GM12878 (cell line): Measurements from ENCODE around the gene TRIM13. TPM values are rescaled to one million over a fixed set of nuclear protein-coding genes. Genes with fewer than 3 reads are reported as not detected.

ENCODE experiments used
- ATAC-seq: fragments of 200-7000 bp; cut with Tn5 transposase; 3 replicates; pipeline ENCODE4 v1.9.1; 2020; ENCODE audit warnings: mild to moderate bottlenecking, moderate library complexity
- BruUV-seq: library from RNA; stranded (reverse); fragments of 400-500 nt; replicated peaks from 2 replicates; lab custom pipeline; 2021; lab: Mats Ljungman, UMichigan
- CTCF ChIA-PET: fragments of 300-600 bp; sonication (Branson Sonifier 250); formaldehyde crosslinking; extraction: SDS; loops from one replicate; lab custom pipeline; 2021; ENCODE audit warnings: inconsistent platforms; lab: Yijun Ruan, JAX
- POLR2A ChIA-PET: fragments of 350-600 bp; formaldehyde crosslinking; extraction: SDS; loops from one replicate; lab custom pipeline; 2021; ENCODE audit warnings: inconsistent platforms; lab: Charles Lee
- RAD21 ChIA-PET: fragments of 300-600 bp; sonication (Branson Sonifier 250); formaldehyde crosslinking; loops from one replicate; lab custom pipeline; 2023; ENCODE audit warnings: antibody characterized with exemption; ENCODE audit not compliant: unreplicated experiment; lab: Charles Lee
- SMC1A ChIA-PET: fragments of 300-600 bp; sonication (Branson Sonifier 250); formaldehyde crosslinking; loops from one replicate; lab custom pipeline; 2023; ENCODE audit not compliant: unreplicated experiment, uncharacterized antibody; lab: Charles Lee
- DNase-seq: peaks from one replicate; pipeline ENCODE4 v3.0.0-alpha.2; 2011; ENCODE audit warnings: low read depth, low spot score
- FAIRE-seq: peaks from 3 replicates; lab custom pipeline; 2011; peaks lifted over from hg19 to GRCh38; lab: Jason Lieb, UNC
- H2AFZ ChIP-seq: 2 replicates; pipeline ENCODE4 v1.6.0; 2011; ENCODE audit warnings: low read depth, low read length, control low read depth; ENCODE audit not compliant: control insufficient read depth
- H3K27ac ChIP-seq: 2 replicates; pipeline ENCODE4 v1.5.1; 2011; ENCODE audit warnings: control low read depth; ENCODE audit not compliant: control insufficient read depth, insufficient read depth
- H3K27me3 ChIP-seq, 2 experiments: replicated peaks in 1 of 2; 2 replicates each; pipeline versions ENCODE4 v1.6.0 to v1.6.1; 2011; ENCODE audit warnings: low read length in 1 of 2; ENCODE audit not compliant: control insufficient read depth in 2 of 2, insufficient read depth in 2 of 2
- H3K36me3 ChIP-seq, 2 experiments: 2 replicates each; pipeline ENCODE4 v1.5.1; 2011; ENCODE audit warnings: low read length in 1 of 2; ENCODE audit not compliant: control insufficient read depth in 2 of 2, insufficient read depth in 2 of 2
- H3K4me1 ChIP-seq: 2 replicates; pipeline ENCODE4 v1.6.1; 2011; ENCODE audit warnings: mild to moderate bottlenecking, low read length, moderate library complexity, mixed read lengths; ENCODE audit not compliant: control insufficient read depth, insufficient read depth
- H3K4me2 ChIP-seq: 2 replicates; pipeline ENCODE4 v1.6.0; 2011; ENCODE audit warnings: control low read depth; ENCODE audit not compliant: control insufficient read depth, insufficient read depth
- H3K4me3 ChIP-seq: fragments of 200-600 bp; sonication (generic); 2 replicates; pipeline ENCODE4 v1.5.1; 2016
- H3K79me2 ChIP-seq: 2 replicates; pipeline ENCODE4 v1.6.0; 2011; ENCODE audit warnings: low read length; ENCODE audit not compliant: control insufficient read depth, insufficient read depth
- H3K9ac ChIP-seq: 2 replicates; pipeline ENCODE4 v1.8.0; 2011; ENCODE audit warnings: low read length, control low read depth, mixed read lengths; ENCODE audit not compliant: control insufficient read depth, insufficient read depth
- H3K9me3 ChIP-seq: replicated peaks from 3 replicates; pipeline ENCODE4 v1.5.1; 2011; ENCODE audit warnings: mild to moderate bottlenecking, low read length; ENCODE audit not compliant: control insufficient read depth, insufficient read depth
- H4K20me1 ChIP-seq: 2 replicates; pipeline ENCODE4 v1.6.0; 2011; ENCODE audit not compliant: control insufficient read depth, insufficient read depth
- BCL3 ChIP-seq: IDR thresholded peaks from 2 replicates; pipeline ENCODE4 v1.6.1; 2011; ENCODE audit warnings: borderline replicate concordance, low read depth, mild to moderate bottlenecking, moderate library complexity, low read length; ENCODE audit not compliant: insufficient read depth, poor library complexity, severe bottlenecking
- BCLAF1 ChIP-seq: fragments of 450-650 bp; IDR thresholded peaks from 2 replicates; pipeline ENCODE4 v1.6.1; 2017; ENCODE audit warnings: antibody characterized with exemption, mild to moderate bottlenecking, moderate library complexity
- BHLHE40 ChIP-seq, 2 experiments: fragments of 450-650 bp in 1 of 2; IDR thresholded peaks; 2 replicates each; pipeline ENCODE4 v1.6.1; 2011 to 2017; ENCODE audit warnings: low read depth in 2 of 2, borderline replicate concordance in 1 of 2, improper control_type of control experiment in 1 of 2, low read length in 1 of 2, mild to moderate bottlenecking in 1 of 2
- CEBPB ChIP-seq, 2 experiments: fragments of 150-350 bp in 1 of 2; IDR thresholded peaks; 2 replicates each; pipeline ENCODE4 v1.6.1; 2012 to 2014; ENCODE audit warnings: low read depth in 2 of 2, low read length in 2 of 2, borderline replicate concordance in 1 of 2, inconsistent platforms in 1 of 2
- CHD2 ChIP-seq: IDR thresholded peaks from 2 replicates; pipeline ENCODE4 v1.6.1; 2011; ENCODE audit warnings: low read depth, low read length, improper control_type of control experiment, borderline replicate concordance
- CTCF ChIP-seq, 3 experiments: IDR thresholded peaks in 2 of 3; conservative IDR thresholded peaks in 1 of 3; 2 replicates each; pipeline ENCODE4 v1.5.1; 2011; ENCODE audit warnings: low read depth in 3 of 3, low read length in 3 of 3, mild to moderate bottlenecking in 3 of 3, control low read depth in 2 of 3, moderate library complexity in 2 of 3, inconsistent platforms in 1 of 3, mixed read lengths in 1 of 3; ENCODE audit not compliant: control insufficient read depth in 2 of 3, insufficient read depth in 1 of 3; ENCODE audit errors: extremely low read depth in 1 of 3
- DPF2 ChIP-seq: fragments of 450-650 bp; IDR thresholded peaks from 2 replicates; pipeline ENCODE4 v1.6.1; 2017; ENCODE audit warnings: mild to moderate bottlenecking
- FOXM1 ChIP-seq: IDR thresholded peaks from 2 replicates; pipeline ENCODE4 v1.6.1; 2012; ENCODE audit warnings: low read depth, mild to moderate bottlenecking, inconsistent platforms, low read length, moderate library complexity
- HCFC1 ChIP-seq: fragments of 150-350 bp; IDR thresholded peaks from 2 replicates; pipeline ENCODE4 v1.6.1; 2014; ENCODE audit warnings: low read length
- IKZF2 ChIP-seq, 2 experiments: fragments of 450-650 bp; IDR thresholded peaks; 2 replicates each; pipeline ENCODE4 v1.6.1; 2017; ENCODE audit warnings: mild to moderate bottlenecking in 2 of 2, moderate library complexity in 2 of 2
- JUND ChIP-seq: IDR thresholded peaks from 2 replicates; pipeline ENCODE4 v1.6.1; 2012; ENCODE audit warnings: low read depth, mild to moderate bottlenecking, low read length, improper control_type of control experiment, moderate library complexity
- KLF5 ChIP-seq: fragments of 450-650 bp; IDR thresholded peaks from 2 replicates; pipeline ENCODE4 v1.6.1; 2014; ENCODE audit warnings: mild to moderate bottlenecking; ENCODE audit not compliant: partially characterized antibody
- MEF2B ChIP-seq: fragments of 450-650 bp; IDR thresholded peaks from 2 replicates; pipeline ENCODE4 v1.6.1; 2018; ENCODE audit warnings: mild to moderate bottlenecking, moderate library complexity; ENCODE audit not compliant: partially characterized antibody, poor library complexity, severe bottlenecking
- MLLT1 ChIP-seq: fragments of 450-650 bp; IDR thresholded peaks from 2 replicates; pipeline ENCODE4 v1.6.1; 2016; ENCODE audit warnings: mild to moderate bottlenecking
- STAT3 ChIP-seq: IDR thresholded peaks from 2 replicates; pipeline ENCODE4 v1.6.1; 2011; ENCODE audit warnings: low read depth, low read length, improper control_type of control experiment
- ZNF207 ChIP-seq: fragments of 450-650 bp; IDR thresholded peaks from 2 replicates; pipeline ENCODE4 v1.6.1; 2014; ENCODE audit warnings: antibody characterized with exemption, mild to moderate bottlenecking, borderline replicate concordance
- ZSCAN29 ChIP-seq: fragments of 450-650 bp; IDR thresholded peaks from 2 replicates; pipeline ENCODE4 v1.6.1; 2017; ENCODE audit warnings: mild to moderate bottlenecking, moderate library complexity
- in situ Hi-C: fragments of 300-500 bp; cut with MboI; formaldehyde crosslinking; loops from 9 replicates; pipeline ENCODE4 v1.14.3; 2018; ENCODE audit warnings: mixed read lengths
- intact Hi-C: fragments of 100-400 bp; cut with micrococcal nuclease; formaldehyde crosslinking; loops from one replicate; pipeline ENCODE4 v1.14.2; 2022; ENCODE audit not compliant: unreplicated experiment
- polyA plus RNA-seq, 11 experiments: library from polyadenylated mRNA; depleted of rRNA in 4 of 11; unstranded in 6 of 11; stranded (reverse) in 5 of 11; fragments of >200 nt; fragmentation: Nextera tagmentation in 4 of 11; fragmentation: Illumina TruSeq in 1 of 11; extraction: Ambion mirVana in 4 of 11; extraction: Trizol in 1 of 11; gene quantifications; 1 replicate in 1 of 11; 2 replicates in 10 of 11; pipeline versions ENCODE4 v1.2.1 to v1.2.3, GENCODE V29; 2011 to 2016; ENCODE audit warnings: inconsistent platforms in 2 of 11, missing spikeins in 2 of 11, low read depth in 1 of 11
- total RNA-seq, 4 experiments: library from RNA; depleted of rRNA in 3 of 4; stranded (reverse); fragments of >200 nt in 3 of 4; fragmentation: Illumina TruSeq in 1 of 4; extraction: Trizol in 1 of 4; gene quantifications; 2 replicates each; pipeline versions ENCODE4 v1.2.1 to v1.2.3, GENCODE V29; 2013 to 2021

The TRIM13 gene
- total and polyA plus RNA-seq, 10 of the 15 experiments (the other 5 are each of a cell fraction or from before 2014, with no cell fraction given), result 15.4 to 33.8 (median 21.0) TPM

GRCh38 chr13:49980266-49980665 lies 16.6 kb upstream of the TRIM13 start:
- ATAC-seq (no peak), DNase-seq (no peak), FAIRE-seq (no peak)
- ChIA-PET RAD21 (interaction anchor here (1.2 to 1.5 kb wide), 4 partner anchors 17 to 1089 kb away, joined by 3 to 5 read pairs (median 4); no protein-coding TSS in a partner anchor), SMC1A (interaction anchor here (0.6 to 1.5 kb wide), 4 partner anchors 107 to 1746 kb away, joined by 3 to 4 read pairs (median 3); no protein-coding TSS in a partner anchor), POLR2A (interaction anchor here (0.5 kb wide), 1 partner anchor 43 kb away, joined by 4 read pairs; no protein-coding TSS in a partner anchor), CTCF (interaction anchor here (0.6 to 6.3 kb wide), 6 partner anchors 17 to 932 kb away, joined by 4 to 41 read pairs (median 8); partner anchors contain the start of gene TRIM13)
- H3K4me3 ChIP-seq, result no peak overlapping the region
- no peaks in the 10 kb centered on the region for H3K36me3 ChIP-seq
- BruUV-seq, result no TSS peak
- intact Hi-C loops, result no loop called here
- H3K9ac ChIP-seq, result no peak overlapping the region
- no peak overlapping the region for H2AFZ ChIP-seq
- in situ Hi-C loops, result no loop called here
- no peaks in the 10 kb centered on the region for H4K20me1 ChIP-seq
- H3K9me3 ChIP-seq, result no peaks in the 10 kb centered on the region
- H3K4me2 ChIP-seq, result no peak overlapping the region
- no peaks in the 10 kb centered on the region for H3K27me3 ChIP-seq
- no peaks in the 10 kb centered on the region for H3K79me2 ChIP-seq
- no peaks in the 10 kb centered on the region for H3K4me1 ChIP-seq
- no peak overlapping the region for H3K27ac ChIP-seq
- no peak for TF ChIP-seq BCLAF1
- no peak for TF ChIP-seq MEF2B
- no peak for TF ChIP-seq CEBPB (IDR thresholded peaks at IDR 0.05; ENCODE audit: borderline replicate concordance in 1 of 2, low read depth in 2 of 2, low read length in 2 of 2)
- TF ChIP-seq MLLT1, result no peak
- no peak for TF ChIP-seq FOXM1
- no peak for TF ChIP-seq CHD2
- no peak for TF ChIP-seq ZNF207
- TF ChIP-seq ZSCAN29, result no peak
- TF ChIP-seq HCFC1, result no peak
- no peak for TF ChIP-seq JUND
- no peak for TF ChIP-seq CTCF (IDR thresholded peaks at IDR 0.05 in 2 of 3, conservative IDR thresholded peaks at IDR 0.05 in 1 of 3; ENCODE audit: control insufficient read depth in 2 of 3, extremely low read depth in 1 of 3, insufficient read depth in 1 of 3, low read depth in 3 of 3, low read length in 3 of 3)
- TF ChIP-seq STAT3, result no peak
- TF ChIP-seq IKZF2 (IDR thresholded peaks at IDR 0.05), result no peak
- no peak for TF ChIP-seq BHLHE40 (IDR thresholded peaks at IDR 0.05; ENCODE audit: borderline replicate concordance in 1 of 2, low read depth in 2 of 2, low read length in 1 of 2)
- no peak for TF ChIP-seq BCL3
- no peak for TF ChIP-seq KLF5
- no peak for TF ChIP-seq DPF2
